Inferior parietal cortex (tissue), 1 donor: ENCODE results near the gene RAB5B.
A peak's percentile ranks its signal among the peaks of the same experiment; 100 is the strongest.
"Not testable (repeated sequence)": the region's sequence is repeated elsewhere in the genome, so short reads cannot be mapped to it uniquely, and the experiment has no call there.

ENCODE experiments used
- DNase-seq: peaks from one replicate; pipeline ENCODE4 v3.0.0-alpha.2; 2016; ENCODE audit errors: extremely low spot score

The RAB5B gene

DNA sequence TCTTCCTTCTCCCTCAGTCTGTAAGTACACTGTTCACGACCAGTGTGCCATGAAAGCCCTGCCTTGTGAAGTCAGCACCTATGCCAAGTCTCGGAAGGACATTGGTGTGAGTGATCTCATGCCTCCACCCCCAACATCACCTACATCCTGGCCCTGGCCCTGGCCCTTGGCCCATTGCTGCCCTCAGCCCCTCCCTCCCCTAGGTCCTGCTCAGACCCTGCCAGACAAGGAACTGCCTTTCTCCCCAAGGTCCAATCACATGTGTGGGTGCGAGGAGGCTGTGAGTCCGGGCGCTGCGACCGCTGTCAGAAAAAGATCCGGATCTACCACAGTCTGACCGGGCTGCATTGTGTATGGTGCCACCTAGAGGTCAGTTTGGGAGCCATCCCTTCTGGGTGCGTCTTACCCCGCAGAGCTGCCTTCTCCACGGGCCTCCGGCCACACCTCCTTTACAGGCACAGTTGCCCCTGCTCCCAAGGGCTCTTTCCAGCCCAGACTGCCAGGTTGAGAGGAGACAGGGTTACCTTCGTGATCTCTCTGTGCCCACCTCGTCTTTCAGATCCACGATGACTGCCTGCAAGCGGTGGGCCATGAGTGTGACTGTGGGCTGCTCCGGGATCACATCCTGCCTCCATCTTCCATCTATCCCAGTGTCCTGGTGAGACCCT lies 33.7 kb upstream of the RAB5B start:
- DNase-seq: peak; percentile 91

DNA sequence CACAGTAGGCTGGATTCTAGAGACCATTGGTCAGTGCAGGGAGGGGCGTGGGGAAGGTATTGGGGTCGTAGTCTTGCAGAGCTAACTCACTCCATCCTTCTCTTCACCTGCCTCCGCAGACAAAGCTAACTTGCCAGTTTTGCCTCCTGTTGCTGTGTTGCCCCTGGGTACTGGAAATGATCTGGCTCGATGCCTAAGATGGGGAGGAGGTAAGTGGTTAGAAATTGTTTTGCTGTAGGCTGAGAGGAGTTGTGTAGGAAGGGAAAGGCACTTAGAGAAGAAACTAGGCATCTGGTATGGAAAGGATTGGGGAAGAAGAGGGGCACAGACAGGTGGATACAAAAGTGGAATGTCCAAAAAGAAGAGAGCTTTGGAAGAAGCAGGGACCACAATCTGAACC lies 31.8 kb upstream of the RAB5B start:
- no peak for DNase-seq

DNA sequence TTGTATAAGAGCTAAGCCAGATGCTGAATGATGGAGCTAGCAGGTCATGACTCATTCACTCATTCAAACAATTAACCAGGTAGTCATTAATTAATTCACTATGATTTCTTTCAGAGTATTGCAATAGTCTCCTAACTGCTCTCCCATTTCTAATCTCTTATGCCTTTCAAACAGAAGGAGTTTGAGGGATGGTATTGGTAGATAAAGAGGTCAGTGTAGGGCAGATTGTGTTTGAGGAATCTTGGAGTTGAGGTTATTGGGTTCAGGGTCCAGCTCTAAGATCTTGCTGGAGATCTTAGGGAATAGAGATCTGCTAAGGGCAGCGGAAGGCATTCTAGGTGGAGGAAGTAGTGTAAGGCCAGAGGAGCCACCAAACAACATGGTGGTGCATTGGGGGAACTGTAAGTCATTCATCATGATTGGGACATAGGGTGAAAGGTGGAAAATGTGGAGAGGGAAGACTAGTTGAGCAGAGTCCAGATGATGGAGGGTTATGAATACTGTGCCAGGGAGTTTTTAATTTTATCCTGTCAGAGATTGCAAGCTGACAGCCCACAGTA lies 31.2 kb upstream of the RAB5B start:
- no peak for DNase-seq

DNA sequence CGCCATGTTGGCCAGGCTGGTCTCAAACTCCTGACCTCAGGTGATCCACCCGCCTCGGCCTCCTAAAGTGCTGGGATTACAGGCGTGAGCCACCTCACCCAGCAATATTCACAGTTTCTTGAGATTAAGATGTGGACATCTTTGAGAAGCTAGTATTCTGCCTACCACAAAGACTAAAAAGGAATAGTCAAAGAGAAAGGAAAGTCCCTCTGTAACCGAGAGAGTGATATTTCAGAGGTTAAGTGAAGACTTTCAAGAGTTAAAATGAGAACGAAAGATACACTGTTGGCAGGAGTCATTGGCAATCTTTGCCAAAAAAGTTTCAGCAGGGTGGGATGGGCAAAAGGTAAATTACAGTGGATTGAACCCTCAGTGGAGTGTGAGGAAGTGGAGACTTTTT lies 27.3 kb upstream of the RAB5B start:
- DNase-seq: no peak

DNA sequence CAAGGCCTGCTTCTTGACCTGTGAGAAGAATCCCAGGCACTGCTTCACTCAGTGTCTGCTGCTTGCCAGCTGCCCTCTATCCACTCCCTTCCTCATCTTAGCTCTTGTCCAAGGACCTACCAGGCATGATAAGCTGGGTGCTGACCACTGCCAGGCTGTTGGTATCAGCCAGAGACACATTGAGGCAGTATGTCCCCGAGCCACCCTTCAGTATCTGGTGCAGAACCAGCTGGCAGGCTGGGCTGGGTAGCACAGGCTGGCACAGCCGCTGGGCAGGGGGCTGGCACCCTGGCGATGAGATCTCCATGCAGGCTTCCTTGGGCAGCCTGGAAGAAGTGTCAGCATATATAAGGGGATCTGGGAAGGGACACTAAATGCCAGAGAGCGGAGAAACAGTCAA lies 18.5 kb upstream of the RAB5B start:
- DNase-seq: no peak

DNA sequence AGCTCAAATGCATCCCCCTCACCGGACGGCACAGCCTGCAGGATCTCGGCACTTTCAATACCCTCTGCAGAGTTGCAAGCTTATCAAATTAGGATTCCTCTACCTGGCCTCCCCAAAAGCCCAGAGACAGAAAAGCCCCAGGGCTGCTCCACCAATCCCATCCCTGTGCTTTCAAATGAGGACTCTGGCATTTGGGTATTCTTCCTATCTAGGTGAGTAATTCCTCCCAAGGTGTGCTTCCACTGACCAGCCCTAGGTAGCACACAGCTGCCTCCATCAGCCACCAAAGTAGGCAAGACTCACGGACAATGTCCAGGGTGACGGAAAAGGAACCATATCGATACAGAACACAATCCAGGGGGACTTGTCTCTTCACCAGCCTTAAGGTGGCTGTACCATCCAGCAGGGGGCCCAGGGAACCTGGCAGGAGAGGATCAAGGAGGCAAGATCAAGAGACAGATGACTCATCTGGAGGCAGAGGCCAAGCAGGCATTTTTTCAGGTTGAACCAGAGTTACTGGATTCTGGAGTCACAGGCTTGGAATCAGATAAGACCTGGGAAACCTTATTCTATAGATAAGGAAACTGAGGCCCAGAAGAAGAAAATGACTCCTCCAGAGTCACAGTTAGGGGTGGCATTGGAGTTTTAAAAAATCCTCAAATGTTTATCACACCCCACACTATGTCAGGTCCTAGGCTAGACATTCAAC lies 17.9 kb upstream of the RAB5B start:
- no peak for DNase-seq

DNA sequence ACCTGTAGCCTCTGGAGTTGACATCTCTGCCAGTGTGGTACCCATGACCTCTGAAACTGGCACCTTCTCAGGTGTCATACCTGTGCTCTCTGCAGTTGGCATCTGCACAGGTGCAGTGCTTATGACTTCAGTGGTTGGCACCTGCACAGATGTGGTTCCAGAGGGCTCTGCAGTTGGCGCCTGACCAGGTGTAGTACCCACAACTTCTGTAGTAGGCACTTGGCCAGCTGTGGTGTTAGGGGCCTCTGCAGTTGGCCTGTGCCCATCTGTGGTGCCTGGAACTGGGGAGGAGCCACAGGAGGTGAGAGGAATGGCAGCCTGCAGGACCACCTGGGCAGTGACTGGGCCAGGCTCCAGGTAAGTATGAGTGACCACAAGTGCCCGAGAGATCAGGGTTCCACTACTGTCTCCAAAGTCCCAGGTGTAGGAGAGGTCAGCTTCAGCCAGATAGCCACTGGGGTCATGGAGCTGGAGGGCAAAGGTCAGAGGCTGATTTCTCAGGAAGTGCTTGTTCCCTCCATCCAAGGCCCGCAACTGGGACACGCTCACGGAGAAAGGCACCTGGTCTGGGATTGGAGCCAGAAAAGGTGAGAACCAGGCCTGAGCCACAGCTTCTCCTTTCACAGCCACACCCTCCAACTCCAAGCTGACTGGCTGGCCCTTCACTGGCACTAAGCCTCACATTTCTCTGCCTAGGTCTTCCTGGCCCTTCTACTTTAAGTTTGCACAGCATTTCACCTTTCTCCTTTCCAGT lies 16.6 kb upstream of the RAB5B start:
- DNase-seq: no peak

DNA sequence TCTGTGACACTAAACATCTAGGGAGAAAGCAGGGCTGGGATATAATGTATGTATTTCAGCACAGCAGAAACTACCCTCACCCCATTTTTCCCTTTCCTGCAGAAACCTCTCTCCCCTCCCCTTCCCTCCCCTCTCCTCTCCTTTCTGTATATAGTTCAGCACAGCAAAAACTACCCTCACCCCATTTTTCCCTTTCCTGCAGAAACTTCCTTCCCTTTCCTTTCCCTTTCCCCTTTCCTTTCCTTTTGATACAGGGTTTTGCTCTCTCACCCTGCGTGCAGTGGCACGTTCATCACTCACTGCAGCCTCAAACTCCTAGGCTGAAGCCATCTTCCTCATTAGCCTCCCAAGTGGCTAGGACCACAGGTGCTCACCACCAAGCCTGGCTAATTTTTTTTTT lies 10.1 kb upstream of the RAB5B start:
- no peak for DNase-seq

DNA sequence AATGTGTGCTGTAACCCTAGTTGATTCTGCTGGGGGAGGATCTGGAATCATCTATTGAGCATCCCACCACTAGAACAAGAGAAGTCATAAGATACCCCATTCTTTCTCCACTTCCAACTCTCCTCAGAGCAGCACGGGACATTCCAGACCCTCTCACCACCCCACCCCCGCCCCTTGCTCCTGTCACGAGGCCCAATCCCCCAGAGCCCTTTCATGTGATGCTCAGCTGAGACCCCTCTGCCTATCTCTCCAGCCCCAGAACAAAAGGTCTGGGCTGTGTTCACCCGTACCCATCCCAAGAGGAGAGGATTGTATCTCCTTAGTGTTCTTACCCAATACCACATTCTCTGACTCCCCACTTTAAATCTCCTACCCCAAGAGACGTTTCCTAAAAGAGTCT lies 8.6 kb upstream of the RAB5B start:
- no peak for DNase-seq

DNA sequence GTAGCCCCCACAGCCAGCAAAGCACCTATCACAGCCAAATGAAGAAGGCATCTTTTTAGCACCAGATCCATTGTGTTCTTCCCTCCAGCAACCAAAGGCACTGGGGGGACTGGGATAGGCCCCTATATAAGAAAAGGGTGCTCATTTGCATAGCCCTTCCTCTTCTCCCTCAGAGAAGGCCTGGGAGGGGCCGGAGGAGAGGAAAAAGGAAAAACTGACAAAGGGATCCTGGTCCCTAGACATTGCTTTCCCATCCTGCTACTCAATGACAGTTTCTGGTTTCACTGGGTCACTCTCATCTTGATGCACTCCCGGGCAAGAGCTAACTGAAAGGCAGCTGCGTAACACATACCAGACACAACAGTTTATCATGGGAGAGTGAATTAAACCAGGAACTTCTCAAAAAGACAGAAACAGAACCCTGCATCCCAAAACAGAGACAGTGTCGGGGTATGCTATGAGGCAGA lies 7.9 kb upstream of the RAB5B start, which contains the start of gene PMEL:
TSS of gene PMEL (minus strand) at position 102 of the 467 bp plus-strand sequence. CDS start at position 71, 31 bp downstream.
- DNase-seq: no peak

DNA sequence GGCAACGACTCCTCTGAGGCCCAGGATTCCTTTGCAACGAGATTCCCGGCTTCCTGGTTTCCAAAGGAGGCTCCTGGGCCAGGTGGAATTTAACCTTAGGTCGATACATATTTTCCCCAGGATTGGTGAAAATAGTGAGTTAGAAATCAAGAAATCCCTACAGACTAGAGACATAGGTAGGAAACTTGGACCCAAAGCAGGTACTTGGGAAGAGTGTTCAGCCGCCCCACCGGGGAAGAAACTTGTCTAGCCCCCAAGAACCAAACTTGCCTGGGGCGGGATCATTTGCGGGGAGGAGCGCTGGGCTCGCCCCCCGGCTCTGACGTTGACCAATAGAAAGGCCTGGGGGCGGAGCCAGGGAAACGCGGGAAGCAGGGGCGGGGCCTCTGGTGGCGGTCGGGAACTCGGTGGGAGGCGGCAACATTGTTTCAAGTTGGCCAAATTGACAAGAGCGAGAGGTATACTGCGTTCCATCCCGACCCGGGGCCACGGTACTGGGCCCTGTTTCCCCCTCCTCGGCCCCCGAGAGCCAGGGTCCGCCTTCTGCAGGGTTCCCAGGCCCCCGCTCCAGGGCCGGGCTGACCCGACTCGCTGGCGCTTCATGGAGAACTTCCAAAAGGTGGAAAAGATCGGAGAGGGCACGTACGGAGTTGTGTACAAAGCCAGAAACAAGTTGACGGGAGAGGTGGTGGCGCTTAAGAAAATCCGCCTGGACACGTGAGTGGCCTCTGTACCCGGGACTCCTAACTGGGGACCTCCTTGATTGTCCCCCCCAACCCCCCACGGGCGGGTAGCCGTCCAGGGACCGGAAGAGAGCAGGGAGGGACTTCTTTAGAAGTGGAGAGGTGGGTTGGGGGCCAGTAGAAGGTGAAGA lies 7.2 kb upstream of the RAB5B start, which contains the start of gene CDK2:
TSS of gene CDK2 (plus strand) at position 423 of the 874 bp plus-strand sequence. CDS start at position 602, 179 bp downstream.
- DNase-seq: peak; percentile 85

DNA sequence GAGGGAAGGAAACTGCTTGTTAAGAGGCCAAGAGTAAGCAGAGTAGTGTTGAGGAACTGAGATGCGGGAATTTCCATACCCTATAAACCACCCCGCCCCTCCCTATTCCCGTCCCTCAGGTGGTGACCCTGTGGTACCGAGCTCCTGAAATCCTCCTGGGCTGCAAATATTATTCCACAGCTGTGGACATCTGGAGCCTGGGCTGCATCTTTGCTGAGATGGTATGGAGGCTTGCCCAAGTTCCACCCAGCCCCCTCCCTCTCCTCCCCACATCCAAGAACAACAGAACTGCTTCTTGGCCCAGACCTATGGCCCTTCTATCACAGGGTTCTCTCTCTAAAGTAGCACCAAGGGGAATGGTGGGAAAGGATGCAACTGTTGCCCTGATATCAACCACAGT lies 4.5 kb upstream of the RAB5B start:
- DNase-seq: no peak

DNA sequence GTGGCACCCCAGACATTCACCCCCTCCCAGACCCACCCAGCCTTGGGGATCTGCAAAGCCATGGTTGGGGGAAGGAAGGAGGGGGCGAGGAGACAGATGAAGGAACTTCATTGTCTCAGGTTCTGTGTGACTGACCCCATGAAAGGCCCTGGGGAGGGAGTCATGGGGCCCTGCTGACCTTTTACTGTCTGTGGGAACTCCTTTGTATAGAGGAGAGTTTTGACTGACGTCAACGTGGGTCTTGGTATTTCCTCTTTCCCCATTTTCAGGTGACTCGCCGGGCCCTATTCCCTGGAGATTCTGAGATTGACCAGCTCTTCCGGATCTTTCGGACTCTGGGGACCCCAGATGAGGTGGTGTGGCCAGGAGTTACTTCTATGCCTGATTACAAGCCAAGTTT lies 3.1 kb upstream of the RAB5B start:
- no peak for DNase-seq

DNA sequence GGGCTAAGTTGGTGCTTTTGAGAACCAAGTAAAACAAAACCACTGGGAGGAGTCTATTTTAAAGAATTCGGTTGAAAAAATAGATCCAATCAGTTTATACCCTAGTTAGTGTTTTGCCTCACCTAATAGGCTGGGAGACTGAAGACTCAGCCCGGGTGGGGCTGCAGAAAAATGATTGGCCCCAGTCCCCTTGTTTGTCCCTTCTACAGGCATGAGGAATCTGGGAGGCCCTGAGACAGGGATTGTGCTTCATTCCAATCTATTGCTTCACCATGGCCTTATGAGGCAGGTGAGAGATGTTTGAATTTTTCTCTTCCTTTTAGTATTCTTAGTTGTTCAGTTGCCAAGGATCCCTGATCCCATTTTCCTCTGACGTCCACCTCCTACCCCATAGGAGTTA lies 1.8 kb upstream of the RAB5B start:
- no peak for DNase-seq

DNA sequence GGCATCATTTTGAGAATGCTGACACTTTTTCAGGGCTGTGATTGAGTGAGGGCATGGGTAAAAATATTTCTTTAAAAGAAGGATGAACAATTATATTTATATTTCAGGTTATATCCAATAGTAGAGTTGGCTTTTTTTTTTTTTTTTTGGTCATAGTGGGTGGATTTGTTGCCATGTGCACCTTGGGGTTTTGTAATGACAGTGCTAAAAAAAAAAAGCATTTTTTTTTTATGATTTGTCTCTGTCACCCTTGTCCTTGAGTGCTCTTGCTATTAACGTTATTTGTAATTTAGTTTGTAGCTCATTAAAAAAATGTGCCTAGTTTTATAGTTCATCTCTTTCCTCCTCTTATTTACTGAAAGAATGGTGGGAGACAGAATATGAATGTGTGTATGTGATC lies 1.4 kb upstream of the RAB5B start:
- no peak for DNase-seq

DNA sequence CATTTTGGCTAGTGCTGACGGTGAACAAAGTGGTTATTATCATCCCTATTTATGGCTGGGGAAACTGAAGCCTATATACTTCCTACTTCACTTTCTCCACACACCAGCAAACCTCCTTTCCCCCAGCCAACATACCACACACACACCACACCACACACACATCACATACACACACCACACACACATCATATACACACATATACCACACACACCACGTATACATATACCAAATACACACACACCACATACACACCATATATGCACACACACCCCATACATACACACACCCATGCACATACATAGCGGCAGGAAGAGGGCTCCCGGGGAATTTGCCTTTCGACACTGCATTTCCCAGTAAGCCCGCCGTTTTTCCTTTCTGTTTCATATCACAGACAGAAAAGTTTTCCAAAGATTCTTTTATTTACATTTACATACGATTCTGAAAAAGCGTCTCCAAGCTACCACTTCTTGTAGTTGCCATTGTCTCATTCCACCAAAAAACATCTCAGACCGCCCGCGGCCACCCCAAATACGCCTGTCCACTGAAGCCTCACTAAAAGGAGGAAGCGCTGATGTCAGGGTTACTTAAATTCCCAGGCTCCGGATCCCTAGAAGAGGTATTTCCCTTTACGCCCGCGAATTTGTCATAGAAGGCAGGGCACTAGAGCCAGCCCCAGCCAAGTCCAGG lies 823 bp upstream of the RAB5B start:
- no peak for DNase-seq

DNA sequence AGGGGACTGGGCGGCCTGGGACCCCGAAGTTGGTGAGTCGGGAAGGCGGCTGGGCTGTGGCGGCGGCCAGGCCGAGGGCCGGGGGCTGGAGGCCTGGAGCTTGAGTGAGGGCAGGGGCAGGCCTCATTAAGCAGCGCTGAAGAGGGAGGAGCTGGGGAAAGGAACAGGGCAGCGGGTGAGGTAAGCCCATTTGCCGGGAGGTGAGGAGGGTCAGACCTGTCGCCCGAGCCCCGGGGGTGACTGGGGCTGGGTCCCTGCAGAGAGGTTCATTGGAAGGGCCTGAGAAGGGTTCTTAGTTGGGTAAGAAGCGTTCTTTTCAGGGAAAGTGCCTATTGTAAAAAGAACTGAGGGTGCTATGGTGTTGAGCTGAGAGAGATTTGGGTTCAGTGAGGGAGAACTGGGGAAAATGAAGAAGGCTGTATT lies 441 bp downstream of the RAB5B start:
- DNase-seq: no peak

DNA sequence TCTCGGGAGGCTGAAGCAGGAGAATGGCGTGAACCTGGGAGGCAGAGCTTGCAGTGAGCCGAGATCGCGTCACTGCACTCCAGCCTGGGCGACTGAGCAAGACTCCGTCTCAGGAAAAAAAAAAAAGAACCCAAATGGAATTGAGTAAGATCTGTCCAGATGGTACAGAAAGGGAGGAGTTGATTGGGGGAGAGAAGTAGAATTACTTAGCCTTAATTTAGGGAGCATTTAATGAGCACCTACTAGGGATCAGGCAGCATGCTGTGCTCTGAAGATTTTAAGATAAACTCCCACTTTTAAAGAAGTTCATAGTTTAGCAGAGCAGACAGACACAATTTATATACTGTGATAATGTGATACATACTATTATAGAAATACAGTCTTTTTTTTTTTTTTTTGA lies 4.5 kb downstream of the RAB5B start:
- DNase-seq: no peak

DNA sequence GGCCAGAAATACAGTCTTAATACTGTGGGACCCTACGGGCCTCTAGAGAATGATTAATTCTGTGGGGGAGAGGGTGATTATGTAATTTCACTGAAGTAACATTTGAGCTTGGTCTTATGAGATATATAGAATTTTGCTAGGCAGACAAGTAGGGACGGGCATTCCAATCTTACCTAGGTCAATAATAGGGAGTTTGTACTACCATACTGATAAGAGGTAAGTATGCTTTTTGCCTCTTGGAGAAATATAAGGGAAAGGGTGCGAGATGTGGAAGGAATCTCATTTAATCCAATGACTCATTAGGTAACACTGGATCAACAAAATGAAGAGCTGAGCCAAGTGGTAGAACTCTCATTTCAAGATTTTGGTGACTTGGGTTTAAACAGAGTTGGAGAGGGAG lies 5.2 kb downstream of the RAB5B start:
- DNase-seq: no peak

DNA sequence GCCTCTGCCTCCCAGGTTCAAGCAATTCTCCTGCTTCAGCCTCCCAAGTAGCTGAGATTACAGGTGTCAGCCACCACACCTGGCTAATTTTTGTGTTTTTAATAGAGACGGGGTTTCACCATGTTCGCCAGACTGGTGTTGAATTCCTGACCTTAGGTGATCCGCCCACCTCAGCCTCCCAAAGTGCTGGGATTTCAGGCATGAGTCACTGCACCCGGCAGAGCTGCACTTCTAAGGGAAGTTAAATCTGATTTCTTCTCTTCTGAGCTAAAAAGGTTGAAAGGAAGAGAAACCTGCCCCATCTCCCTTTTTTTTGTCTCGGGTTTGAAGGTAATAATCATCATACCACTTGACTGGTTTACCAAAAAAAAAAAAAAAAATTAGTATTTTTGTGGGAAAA lies 8.0 kb downstream of the RAB5B start:
- DNase-seq: not testable (repeated sequence)
